ENCODE data around the gene THSD7A.

Gene THSD7A

DNA sequence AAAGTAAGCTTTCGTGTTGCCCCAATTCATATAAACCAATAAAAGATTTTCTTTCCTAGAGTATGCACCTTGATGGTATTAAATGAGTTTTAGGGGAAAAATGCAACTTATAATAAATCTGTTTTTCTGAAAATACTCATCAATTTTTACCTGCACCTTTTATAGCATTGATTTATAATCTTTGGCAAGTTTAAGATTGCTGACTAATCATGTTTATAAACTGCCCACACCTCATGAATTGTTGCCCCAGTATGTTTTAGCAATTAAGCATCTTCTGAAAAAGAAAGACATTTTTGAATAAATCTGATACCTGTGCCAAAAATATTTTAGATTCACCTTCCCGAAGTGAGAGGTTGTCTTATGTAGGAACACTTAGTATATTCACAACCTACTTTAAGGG is 420.0 kb downstream of the THSD7A start:
- no peak for DNase-seq (ENCODE audit: low read depth)

DNA sequence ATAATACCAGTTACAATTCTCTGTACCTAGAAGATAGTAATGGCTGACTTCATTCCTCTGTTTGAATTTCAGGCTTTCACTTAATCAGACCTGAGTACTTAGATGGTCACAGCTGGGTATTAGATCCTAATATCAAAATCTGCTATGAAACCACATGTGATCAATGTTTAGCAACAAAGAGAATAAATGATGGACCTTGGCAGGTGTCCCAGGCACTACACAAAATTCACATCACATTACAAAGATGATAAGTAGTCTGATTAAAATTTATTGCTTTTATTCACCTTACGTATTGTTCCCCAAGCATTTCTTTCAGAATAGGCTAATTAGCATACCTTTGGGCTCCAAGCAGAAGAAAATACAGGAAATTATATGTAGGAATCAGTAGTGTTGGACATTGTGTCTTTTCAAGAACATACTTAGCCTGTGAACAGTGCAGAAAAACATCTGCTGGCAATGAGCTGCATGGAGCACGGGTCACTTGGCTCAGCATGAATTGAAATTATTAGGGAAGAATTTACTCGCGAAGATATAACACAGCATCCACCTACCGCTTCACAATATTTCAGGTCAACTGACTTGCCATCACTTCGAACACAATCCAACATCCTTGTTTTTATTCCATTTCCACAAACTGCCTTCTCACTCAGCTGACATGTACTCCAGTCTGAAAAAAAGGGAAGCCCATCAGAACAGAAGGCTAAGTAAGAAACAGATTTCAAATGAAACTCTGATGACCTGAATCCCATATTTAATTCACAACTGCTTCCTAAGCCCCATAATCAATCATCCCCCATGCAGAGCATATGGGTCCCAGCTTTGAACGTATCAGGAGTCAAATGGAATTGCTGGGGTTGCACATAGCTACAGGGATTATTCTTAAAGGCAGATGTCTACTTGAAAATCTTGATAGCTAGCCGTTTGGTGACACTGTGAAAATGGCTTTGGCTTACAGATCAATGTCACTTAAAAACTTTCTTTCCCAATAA is 421.0 kb downstream of the THSD7A start:
- DNase-seq (ENCODE audit: low read depth) = no peak

DNA sequence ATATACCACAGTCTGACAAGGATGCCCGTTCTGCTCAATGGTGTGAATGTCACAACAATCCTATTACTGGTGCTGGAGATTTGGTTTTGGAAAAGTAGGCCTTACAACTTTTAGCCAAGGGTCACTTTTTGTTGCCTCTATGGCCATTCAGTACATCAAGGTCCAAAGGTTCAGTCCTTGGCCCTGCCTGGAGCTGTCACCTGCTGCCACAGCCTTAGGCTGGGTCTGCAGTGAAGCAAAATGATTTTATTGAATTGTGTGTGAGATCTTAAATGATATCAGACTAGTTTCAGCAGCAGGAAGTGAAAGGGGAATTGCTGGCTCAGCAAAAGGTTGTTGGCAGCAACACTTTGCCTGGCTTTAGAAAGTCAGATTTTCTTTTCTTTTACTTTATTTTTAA is 427.6 kb downstream of the THSD7A start:
- DNase-seq (ENCODE audit: low read depth) = no peak

DNA sequence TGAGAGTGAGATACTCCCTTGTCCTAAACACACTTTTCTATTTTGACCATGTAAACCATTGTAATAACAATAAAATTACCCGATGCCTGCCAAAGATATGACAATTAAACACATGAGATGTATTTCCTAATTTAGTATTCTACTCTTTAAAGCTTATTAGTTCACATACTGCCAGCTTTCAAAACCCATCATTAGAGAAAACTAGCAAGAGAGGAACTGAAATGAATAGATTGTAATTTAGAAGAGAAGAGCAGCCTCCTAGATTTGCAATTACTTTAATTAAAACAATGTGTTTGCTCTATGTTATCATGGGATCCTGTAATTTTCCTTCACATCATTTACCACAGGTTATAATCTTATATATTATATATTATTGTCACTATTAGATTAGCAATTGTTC is 428.2 kb downstream of the THSD7A start:
- no peak for DNase-seq (ENCODE audit: low read depth)

DNA sequence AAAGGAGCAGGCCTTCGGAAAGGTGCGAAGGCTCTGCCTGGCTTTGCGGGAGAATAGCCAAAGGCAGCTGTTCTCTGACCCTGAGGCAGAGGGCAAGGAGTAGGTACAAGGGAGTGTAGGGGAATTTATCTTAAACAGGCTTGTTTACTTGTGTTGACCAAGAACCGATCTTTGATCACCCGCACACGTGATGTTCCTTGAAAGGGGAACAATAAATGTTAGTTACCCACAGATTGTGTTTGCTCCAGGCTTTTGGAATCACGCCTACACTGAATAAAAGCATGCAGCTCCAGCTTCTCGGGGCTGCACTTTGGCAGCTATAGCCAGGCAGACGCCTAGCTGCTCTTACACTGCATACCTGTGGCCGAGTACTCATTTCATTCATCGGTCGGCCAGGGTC is 437.6 kb downstream of the THSD7A start:
- DNase-seq (ENCODE audit: low read depth) = no peak

DNA sequence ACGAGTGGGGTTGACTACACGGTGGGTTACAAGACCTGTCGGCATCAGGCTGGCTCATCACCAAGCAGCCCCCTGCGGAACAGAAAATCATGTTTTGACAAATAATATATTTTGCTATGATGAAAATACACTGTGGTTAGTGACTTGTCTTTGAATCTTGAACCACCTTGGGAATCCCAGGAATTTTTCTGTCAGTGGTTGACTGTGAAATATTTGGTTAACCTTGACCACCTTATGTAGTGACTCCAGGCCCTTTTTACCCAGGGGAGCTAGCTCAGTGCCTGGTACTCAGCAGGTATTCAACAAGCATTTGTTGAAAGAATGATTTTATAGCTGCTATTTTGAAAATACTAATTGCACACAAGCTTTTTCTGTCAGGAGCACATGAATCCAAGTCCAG is 452.4 kb downstream of the THSD7A start:
- no peak for DNase-seq (ENCODE audit: low read depth)

DNA sequence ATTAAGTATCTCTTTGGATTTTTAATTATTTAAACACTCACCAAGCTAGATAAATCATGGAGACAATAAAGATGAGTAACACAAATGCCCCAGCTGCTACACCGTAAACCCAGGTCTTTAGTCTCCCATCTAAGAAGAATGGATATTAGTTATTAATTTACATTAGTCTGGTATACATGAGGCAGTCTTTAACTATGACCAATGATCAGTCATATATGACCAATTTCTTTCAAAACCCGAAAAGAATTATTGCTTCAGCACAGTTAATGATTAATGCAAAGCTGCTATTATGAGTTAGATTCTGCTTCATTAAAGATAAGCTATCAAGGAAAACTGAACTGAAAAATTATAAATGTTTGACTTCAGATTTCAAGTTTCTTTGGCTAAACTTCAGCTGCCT is 455.5 kb downstream of the THSD7A start:
- DNase-seq (ENCODE audit: low read depth) = no peak

DNA sequence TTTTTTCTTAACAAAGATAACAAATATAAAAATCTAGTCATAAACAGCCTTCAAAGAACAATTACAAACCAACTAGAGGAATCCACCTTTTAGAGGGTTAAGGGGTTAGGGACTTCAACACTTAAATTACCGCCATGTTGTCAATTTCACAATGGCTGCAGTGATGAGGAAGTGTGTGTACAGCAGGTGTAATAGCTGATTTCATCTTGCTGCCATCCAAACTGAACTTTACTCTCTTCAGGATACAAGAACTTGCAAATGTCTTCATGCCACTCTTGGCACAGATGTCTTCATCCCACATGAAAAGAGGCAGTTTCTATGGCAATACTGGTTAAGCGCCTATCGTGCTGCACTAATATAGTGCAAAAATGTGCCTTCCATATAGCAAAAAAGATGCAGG is 457.4 kb downstream of the THSD7A start:
- DNase-seq (ENCODE audit: low read depth) = no peak

DNA sequence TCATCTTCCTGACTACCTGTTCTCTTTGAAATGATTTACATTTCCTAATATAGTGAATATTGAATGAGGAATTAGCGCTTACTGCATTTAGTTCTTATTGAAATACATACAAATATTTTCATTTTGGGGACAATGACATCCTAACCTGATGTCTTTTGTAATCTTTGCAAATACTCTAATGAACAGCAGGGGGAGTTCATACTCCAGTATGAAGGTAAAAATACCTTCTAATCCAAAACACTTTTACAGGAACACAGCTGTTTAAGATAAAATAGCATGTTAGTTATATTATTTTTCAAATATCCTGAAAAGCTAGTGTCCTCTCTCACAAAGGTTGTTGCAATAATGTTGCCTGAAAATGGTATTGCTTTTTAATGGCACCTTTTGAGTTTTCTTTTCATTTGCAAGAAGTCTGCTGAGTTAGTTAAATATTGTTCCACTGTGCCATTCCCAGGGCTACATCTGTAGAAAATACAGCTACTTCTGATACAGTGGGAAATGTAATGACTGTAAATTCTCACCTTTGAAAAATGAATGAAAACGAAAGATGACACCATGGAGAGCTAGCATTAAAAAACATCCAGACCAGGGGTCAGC is 458.4 kb downstream of the THSD7A start:
- no peak for DNase-seq (ENCODE audit: low read depth)

DNA sequence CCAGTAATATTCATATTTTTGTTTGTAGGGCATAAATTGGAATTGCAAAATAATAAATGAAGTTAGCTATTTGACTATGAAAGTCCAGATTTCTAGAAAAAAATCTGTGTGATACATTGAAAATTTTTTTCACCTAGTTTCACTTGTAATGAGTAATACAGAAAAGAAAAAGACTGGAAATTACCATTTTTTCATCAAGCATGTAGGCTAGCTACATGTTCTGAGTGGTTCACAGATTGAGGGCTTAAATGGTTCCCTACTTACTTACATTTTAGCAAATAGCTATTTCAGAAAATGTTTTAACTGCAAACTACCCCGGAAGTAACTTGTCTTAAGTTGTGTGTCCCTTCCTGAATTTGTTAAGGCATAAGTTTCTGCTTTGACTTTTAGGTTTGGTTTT is 462.3 kb downstream of the THSD7A start:
- DNase-seq (ENCODE audit: low read depth) = no peak

DNA sequence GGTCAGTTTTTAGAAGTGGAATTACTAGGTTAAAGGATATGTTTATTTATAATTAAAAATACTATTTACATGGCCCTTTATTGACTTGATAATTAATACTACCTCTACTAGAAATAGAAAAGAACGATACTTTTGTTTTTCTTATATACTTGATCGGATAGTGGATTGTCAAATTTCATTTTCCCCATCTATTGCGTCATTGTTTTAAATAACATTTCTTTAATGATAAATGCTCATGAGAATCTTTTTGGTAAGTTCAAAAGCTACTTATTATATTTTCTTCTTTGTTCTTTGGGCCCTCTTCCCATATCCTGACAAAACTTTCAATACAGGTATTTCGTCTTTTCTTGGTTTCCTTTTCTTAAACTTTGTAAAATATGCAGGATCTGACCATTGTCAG is 465.9 kb downstream of the THSD7A start:
- DNase-seq (ENCODE audit: low read depth) = no peak

DNA sequence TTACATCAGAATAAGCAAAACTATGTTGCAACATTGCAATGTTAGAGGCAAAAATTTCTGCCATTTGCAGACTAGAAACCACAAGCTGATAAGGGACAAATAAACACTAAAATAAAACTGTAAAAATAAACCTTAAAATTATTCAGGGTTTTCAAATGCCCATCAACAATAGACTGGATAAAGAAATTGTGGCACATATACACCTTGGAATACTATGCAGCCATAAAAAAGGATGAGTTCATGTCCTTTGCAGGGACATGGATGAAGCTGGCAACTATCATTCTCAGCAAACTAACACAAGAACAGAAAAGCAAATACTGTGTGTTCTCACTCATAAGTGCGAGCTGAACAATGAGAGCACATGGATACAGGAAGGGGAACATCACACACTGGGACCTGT is 473.4 kb downstream of the THSD7A start:
- no peak for DNase-seq (ENCODE audit: low read depth)

DNA sequence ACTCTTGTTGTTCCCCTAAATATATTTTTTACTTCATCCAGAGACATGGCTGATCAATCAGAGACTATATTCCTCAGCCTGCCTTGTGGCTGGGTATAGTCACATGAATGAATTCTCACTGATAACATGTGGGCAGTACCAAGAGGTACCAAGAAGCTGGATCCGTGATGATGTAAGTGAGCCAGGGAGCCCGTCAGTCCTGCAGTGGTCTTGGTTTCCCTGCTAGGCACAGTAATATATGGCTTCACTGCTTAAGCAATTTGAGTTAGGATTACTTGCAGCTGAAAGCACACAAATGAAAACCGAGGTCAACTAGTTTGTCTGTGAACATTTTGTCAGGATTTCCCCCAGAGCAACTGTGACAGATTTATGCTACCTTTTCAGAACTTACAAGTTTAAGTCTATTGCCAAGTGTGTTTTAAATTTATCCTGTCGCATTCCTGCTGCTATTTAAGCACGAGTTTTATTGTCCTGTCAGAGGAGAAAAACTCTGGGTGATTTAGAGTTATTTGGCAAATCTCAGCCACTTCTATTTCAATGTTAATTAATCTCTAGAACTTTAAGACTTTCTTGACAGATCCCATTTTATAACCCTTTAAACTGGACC is 476.5 kb downstream of the THSD7A start:
- DNase-seq (ENCODE audit: low read depth) = no peak

DNA sequence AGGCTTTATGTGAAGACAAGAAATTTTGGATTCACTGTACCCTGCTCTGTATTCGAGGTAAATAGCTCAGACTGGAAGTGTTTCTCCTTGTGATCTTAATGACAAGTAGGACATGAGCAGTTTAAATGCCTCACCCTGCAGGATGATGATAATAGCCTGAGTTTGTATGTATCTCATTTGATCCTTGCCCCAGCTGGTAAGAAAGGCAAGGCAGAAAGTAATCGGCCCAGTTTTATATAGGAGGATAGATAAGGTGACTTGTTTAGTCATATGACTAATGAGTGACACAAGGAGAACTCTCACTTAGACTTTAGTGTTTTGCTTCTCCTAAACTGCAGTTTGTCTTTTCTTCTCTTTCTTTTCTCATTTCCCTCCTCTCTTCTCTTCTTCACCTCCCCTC is 485.7 kb downstream of the THSD7A start:
- no peak for DNase-seq (ENCODE audit: low read depth)

DNA sequence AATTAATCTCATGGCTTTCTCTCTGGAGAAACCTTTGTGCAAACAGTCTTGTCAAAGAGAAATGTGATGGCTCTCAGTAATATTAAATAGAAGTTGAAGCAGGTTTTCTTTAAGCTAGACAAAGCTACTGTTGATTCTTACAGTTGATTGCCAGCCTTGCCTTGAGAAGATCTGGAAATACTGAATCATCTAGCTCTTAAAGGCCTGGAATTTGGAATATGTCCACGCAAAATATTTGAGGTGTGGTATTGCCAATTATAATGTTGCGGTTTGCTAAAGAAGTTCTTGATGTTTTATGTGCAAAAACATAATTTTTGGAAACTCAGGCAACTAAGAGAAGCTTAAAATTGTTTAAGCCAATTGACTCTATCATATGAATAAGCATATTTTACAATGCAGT is 486.4 kb downstream of the THSD7A start:
- DNase-seq (ENCODE audit: low read depth) = peak; percentile 35

DNA sequence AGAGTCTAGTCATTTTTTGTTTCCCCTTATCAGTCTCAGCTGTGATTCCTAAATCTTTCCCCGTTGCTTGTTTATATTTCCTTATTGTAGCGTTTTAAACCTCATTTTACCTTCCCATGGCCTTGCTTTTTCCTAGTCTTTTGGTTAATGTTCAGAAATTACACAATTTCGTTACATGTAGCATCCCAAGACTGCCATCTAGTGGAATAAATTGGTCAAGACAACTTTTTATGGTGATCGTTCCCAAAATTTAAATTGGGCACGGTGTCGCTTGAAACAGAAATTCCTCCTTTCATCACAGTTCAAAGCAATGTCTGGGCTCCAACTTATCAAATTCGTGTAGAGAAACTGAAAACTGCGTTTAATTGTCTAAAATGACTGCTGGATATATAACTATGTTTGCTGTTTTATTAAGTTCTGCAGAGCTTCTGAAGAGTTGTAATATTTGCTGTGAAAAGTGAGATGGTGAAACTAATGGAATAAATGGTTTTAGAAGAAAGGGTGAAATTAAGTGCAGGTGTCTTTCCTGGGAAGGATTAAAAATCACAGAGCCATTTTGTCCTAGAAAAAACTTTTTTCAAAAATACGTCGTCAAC is 488.1 kb downstream of the THSD7A start:
- DNase-seq (ENCODE audit: low read depth) = peak; percentile 10

DNA sequence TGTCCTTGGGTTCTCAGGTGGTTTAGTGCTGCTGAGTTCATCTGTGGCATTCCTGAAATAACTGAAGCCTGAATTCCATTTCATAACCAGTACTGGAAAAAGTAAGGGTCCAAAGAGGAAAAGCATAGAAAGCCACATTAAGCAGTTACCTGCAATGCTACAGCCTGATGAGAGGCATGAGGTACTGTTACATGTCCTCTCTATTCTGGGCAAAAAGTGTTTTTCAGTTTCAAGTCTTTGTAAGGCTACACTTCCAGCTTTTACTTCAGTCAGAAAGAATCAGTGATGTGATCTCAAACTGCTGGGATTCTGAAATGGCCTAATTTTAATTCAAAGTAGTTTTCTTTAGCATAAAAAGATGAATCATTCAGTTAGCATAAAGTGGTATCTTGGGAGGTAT is 488.9 kb downstream of the THSD7A start:
- DNase-seq (ENCODE audit: low read depth) = no peak

DNA sequence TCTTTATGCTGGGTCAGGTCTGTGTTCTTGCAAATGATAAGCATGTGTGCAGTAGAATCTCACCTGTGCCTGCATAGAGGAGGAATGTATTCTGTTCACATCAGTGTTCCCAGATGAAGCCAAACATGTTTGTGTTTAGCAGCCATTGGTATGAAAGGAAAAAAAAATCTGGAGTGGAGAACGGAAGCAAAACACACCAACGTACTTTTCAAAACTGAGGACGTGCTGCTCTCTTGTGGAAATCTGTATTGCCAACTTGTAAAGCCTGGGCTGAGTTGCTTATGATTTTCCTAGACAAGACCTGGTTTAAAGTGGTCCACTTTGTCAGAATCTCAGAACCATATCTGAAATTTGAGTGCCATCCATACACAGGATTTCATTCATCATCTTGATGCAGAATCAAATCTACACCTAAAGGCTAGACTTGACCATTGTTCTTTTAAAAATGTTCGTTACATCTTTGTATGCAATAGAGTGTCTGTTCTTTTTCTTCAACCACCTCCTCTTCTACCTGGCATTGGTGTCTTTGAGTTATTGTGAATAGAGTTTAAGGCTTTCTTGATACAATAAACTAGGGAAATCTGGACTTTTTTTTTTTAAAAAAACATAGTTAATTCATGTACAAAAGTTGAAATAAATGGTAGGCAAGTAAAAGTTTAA is 490.6 kb downstream of the THSD7A start:
- DNase-seq (ENCODE audit: low read depth) = peak; percentile 13

DNA sequence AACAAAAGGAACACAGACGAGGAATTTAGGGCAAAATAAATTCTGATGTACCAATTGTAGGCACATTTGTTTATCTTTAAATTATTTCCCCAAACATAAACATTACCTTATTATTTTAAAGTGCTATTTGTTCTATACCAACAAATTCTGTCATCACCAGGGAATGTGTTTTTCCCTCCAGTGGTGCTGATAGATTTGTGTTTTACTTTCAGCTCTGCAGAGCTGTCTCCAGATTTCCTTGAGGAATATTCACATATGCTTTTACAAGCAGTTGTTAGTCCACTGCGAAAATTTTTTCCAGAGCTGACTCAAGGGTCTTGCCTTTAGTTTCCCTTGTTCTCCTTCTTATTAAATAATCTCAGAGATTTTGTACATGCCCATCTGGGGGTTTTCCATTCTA is 495.6 kb downstream of the THSD7A start:
- no peak for DNase-seq (ENCODE audit: low read depth)

DNA sequence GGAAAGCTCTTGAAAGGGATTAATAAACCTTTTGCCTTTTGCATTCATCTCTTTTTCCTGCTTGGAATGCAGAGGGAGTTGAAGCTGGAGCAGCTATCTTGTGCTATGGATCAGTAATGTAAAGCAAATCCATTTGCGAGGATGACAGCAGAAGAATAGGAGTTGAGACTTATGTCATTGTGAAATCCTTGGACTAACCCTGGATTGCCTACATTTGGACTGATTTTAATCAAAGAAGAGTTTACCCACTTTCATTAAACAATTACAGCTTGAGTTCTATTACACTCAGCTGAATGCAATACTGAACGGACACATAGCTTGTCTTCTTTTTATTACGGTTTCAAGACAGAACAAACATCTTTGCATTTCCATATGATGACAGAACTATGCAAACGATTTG is 496.1 kb downstream of the THSD7A start:
- no peak for DNase-seq (ENCODE audit: low read depth)

DNA sequence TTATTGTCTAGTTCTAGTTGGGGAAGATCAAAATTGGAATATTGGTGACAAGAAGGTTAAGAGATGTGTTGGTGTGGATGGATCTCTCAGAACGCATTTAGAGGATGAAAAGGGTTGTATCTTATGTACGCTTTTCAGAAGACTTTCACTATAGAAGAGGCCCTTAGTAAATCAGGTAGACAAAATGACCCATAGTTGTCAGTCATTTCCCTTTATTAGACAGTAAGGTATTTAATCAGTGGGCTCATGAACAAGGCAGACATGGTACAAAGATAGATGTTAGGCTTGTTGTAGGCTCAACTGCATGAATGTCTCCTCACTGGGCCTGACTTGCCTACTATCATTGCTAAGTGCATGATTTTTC is 499.2 kb downstream of the THSD7A start:
- DNase-seq (ENCODE audit: low read depth) = no peak

DNA sequence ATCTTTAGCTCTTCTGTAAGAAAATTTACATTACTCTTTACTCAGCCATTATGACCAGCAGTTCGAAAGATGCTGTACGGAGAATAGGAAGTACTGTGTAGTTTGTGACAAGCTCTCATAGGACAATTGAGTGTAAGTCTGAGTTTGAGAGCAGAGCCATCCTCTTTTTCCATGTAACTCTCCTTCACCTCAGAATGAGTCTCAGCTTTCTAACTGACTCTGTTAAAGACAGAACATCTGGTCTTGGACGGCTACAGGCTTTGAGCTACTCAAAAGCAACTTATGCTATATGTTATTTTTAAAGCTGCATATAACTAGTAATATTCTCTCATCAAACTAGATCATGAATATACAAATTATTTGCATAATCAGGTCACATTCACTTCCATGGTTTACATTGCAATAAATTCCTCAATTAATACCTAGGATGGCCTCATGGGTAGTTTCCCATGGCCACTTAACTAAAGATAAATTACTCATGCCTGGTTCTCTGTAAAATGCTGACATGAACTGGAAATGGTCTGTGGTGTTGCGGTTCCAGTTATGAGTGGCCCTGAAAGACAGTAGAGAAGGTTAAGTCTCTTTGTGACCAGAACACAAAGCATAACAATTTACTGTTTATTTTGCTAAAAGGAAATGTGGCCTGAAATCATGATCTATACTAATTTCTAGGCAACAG is 499.7 kb downstream of the THSD7A start:
- DNase-seq (ENCODE audit: low read depth) = no peak
